Suprapubic skin (tissue), 4 donors: Measurements from ENCODE around the gene HSD17B11. TPM values are rescaled to one million over a fixed set of nuclear protein-coding genes. Genes with fewer than 3 reads are reported as not detected.
"Not testable (repeated sequence)": the region's sequence is repeated elsewhere in the genome, so short reads cannot be mapped to it uniquely, and the experiment has no call there.

Source experiments
- DNase-seq, 2 donors: peaks; one replicate each; pipeline ENCODE4 v3.0.0-alpha.2; 2019; ENCODE audit warnings: low spot score in 2 of 2
- H3K27ac ChIP-seq: fragments of 200-600 bp; sonication (generic); one replicate; pipeline ENCODE4 v1.5.1; 2019
- H3K27me3 ChIP-seq: fragments of 200-600 bp; sonication (generic); one replicate; pipeline ENCODE4 v1.5.1; 2019
- H3K36me3 ChIP-seq: fragments of 200-600 bp; sonication (generic); one replicate; pipeline ENCODE4 v1.5.1; 2019
- H3K4me1 ChIP-seq: fragments of 200-600 bp; sonication (generic); one replicate; pipeline ENCODE4 v1.5.1; 2019
- H3K4me3 ChIP-seq: fragments of 200-600 bp; sonication (generic); one replicate; pipeline ENCODE4 v1.5.1; 2019; ENCODE audit warnings: mild to moderate bottlenecking
- H3K9me3 ChIP-seq: fragments of 200-600 bp; sonication (generic); one replicate; pipeline ENCODE4 v1.5.1; 2019
- CTCF ChIP-seq, 2 donors: fragments of 200-600 bp in 1 of 2; fragments of 450-650 bp in 1 of 2; sonication (generic) in 1 of 2; IDR thresholded peaks; one replicate each; pipeline ENCODE4 v1.5.1; 2016 to 2019; ENCODE audit warnings: antibody characterized with exemption in 2 of 2, mild to moderate bottlenecking in 1 of 2, moderate library complexity in 1 of 2
- EP300 ChIP-seq: sonication (generic); formaldehyde crosslinking; IDR thresholded peaks from one replicate; pipeline ENCODE4 v1.6.1; 2017; ENCODE audit warnings: antibody characterized with exemption
- POLR2A ChIP-seq, 2 donors: fragments of 450-650 bp; IDR thresholded peaks; one replicate each; pipeline ENCODE4 v1.6.1; 2017; ENCODE audit warnings: antibody characterized with exemption in 2 of 2, mild to moderate bottlenecking in 2 of 2, moderate library complexity in 2 of 2
- POLR2AphosphoS5 ChIP-seq, 3 donors: sonication (generic); formaldehyde crosslinking; IDR thresholded peaks; one replicate each; pipeline ENCODE4 v1.6.1; 2017; ENCODE audit warnings: antibody characterized with exemption in 3 of 3
- WGBS: methylation state at CpG from one replicate; pipeline ENCODE4 v1.1.5; 2018; 5-methylcytosine and 5-hydroxymethylcytosine counted together
- total RNA-seq, 4 donors: library from RNA; depleted of rRNA; stranded (reverse); fragments of >200 nt; gene quantifications; one replicate each; pipeline ENCODE4 v1.1.0, GENCODE V29; 2016

The HSD17B11 gene
- total RNA-seq, 4 donors from 2014 or later = 11.3 to 34.4 (median 21.4) TPM

- WGBS = 50% methylated on average over 10 of the region's 10 CpGs
- TF ChIP-seq POLR2A (IDR thresholded peaks at IDR 0.05) (no peak), CTCF (IDR thresholded peaks at IDR 0.05) (no peak)
- Histone ChIP-seq H3K27ac (no peak overlapping the region), H3K4me1 (no peaks in the 10 kb centered on the region), H3K4me3 (no peak overlapping the region), H3K36me3 (no peaks in the 10 kb centered on the region), H3K27me3 (no peaks in the 10 kb centered on the region), H3K9me3 (no peaks in the 10 kb centered on the region)
- no peak for DNase-seq
These were observed 86.1 kb downstream of the HSD17B11 start for GRCh38 chr4:87304745-87305432.

GRCh38 chr4:87299898-87300297, 91.1 kb downstream of the HSD17B11 start:
- no peaks in the 10 kb centered on the region for H3K9me3 ChIP-seq
- H3K4me1 ChIP-seq = peaks cover 7% of the 10 kb centered on the region
- H3K27me3 ChIP-seq = no peaks in the 10 kb centered on the region
- no peak overlapping the region for H3K27ac ChIP-seq
- WGBS = 44% methylated on average over 4 of the region's 4 CpGs
- TF ChIP-seq CTCF (IDR thresholded peaks at IDR 0.05) = no peak
- TF ChIP-seq EP300 = no peak
- no peak for TF ChIP-seq POLR2AphosphoS5 (IDR thresholded peaks at IDR 0.05)
- TF ChIP-seq POLR2A (IDR thresholded peaks at IDR 0.05) = no peak
- no peak overlapping the region for H3K4me3 ChIP-seq
- no peaks in the 10 kb centered on the region for H3K36me3 ChIP-seq
- no peak for DNase-seq

- DNase-seq = no peak
- Histone ChIP-seq H3K27ac (no peak overlapping the region), H3K27me3 (no peaks in the 10 kb centered on the region), H3K9me3 (no peaks in the 10 kb centered on the region), H3K4me1 (peaks cover 7% of the 10 kb centered on the region), H3K4me3 (no peak overlapping the region), H3K36me3 (no peaks in the 10 kb centered on the region)
- 49% methylated on average over 2 of the region's 2 CpGs for WGBS
- TF ChIP-seq EP300 (no peak), CTCF (IDR thresholded peaks at IDR 0.05) (no peak), POLR2A (IDR thresholded peaks at IDR 0.05) (no peak), POLR2AphosphoS5 (IDR thresholded peaks at IDR 0.05) (no peak)
These were observed 92.6 kb downstream of the HSD17B11 start for GRCh38 chr4:87298362-87298761.

GRCh38 chr4:87294911-87295310, 96.1 kb downstream of the HSD17B11 start:
- not testable (repeated sequence) for H3K4me3 ChIP-seq, H3K36me3 ChIP-seq, DNase-seq, H3K9me3 ChIP-seq, H3K27ac ChIP-seq, H3K4me1 ChIP-seq, H3K27me3 ChIP-seq
- WGBS = 93% methylated on average over 11 of the region's 11 CpGs

GRCh38 chr4:87293889-87294288, 97.1 kb downstream of the HSD17B11 start:
- H3K27me3 ChIP-seq, DNase-seq, H3K4me3 ChIP-seq, H3K4me1 ChIP-seq, H3K27ac ChIP-seq, H3K36me3 ChIP-seq, H3K9me3 ChIP-seq: not testable (repeated sequence)
- 93% methylated on average over 7 of the region's 7 CpGs for WGBS

- no peaks in the 10 kb centered on the region for H3K27me3 ChIP-seq
- no peaks in the 10 kb centered on the region for H3K36me3 ChIP-seq
- DNase-seq = no peak
- WGBS = 20% methylated on average over 1 of the region's 1 CpG
- no peak overlapping the region for H3K27ac ChIP-seq
- H3K9me3 ChIP-seq = peaks cover 6% of the 10 kb centered on the region
- H3K4me3 ChIP-seq = no peak overlapping the region
- H3K4me1 ChIP-seq = no peaks in the 10 kb centered on the region
- no peak for TF ChIP-seq CTCF (IDR thresholded peaks at IDR 0.05)
These were observed 104.0 kb downstream of the HSD17B11 start for GRCh38 chr4:87286970-87287369.

Other genes starting within 250 kb of the HSD17B11 start
- 10 to 100 TPM in 1 of 4 donors, 1 to 10 TPM in 3; 6.1 to 10.1 (median 7.2) TPM for gene KLHL8, start 170.6 kb downstream of the HSD17B11 start, total RNA-seq
- gene HSD17B13, start 68.3 kb downstream of the HSD17B11 start, total RNA-seq = 100 to 1,000 TPM in 1 of 4 donors, 10 to 100 TPM in 1, 1 to 10 TPM in 1, under 1 TPM in 1; 0.49 to 143 (median 7.6) TPM
- 10 to 100 TPM; 11.9 to 31.5 (median 15.6) TPM for gene NUDT9, start 31.4 kb upstream of the HSD17B11 start, total RNA-seq
- 100 to 1,000 TPM in 2 of 4 donors, 10 to 100 TPM in 2; 62.3 to 124 (median 84.0) TPM for gene SPARCL1, start 138.2 kb upstream of the HSD17B11 start, total RNA-seq
- not detected for gene DSPP, start 217.3 kb upstream of the HSD17B11 start, total RNA-seq